ENCODE measurements around the gene FAM193A.
"Not testable (repeated sequence)": the region's sequence is repeated elsewhere in the genome, so short reads cannot be mapped to it uniquely, and the experiment has no call there.

Gene FAM193A

DNA sequence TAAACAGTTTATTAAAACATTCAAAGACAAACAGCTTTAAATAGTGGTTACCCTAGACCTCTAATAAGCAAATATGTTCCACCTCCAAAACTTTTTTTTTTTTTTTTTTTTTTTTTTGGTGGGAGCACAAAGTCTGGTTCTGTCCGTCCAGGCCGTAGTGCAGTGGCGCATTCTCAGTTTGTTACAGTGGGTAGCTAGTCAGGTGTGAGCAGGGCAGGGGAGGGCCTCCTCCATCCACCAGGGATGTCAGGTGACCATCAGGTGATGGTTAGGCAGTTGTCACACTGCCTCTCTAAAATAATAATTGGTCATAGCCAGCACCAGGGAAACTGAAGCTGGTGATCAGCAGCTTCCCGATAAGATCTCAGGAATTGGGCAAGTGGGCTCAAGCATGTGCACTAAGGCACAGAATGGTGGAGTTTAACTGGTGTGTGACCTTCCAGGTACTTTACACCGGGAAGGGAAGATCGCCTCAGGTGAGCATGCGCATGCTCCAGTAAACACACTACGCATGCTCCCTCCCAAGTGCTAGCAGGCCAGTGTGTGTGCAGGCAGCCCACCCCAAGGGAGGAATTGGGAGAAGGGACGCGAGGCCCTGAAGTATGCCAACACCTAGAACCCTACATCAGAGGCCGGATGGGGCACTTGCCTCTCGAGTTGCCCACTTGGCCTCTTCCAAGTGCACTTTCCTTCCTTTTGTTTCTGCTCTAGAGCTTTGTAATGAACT is 192.5 kb downstream of the FAM193A start:
- no peak for DNase-seq (ENCODE audit: low spot score)

DNA sequence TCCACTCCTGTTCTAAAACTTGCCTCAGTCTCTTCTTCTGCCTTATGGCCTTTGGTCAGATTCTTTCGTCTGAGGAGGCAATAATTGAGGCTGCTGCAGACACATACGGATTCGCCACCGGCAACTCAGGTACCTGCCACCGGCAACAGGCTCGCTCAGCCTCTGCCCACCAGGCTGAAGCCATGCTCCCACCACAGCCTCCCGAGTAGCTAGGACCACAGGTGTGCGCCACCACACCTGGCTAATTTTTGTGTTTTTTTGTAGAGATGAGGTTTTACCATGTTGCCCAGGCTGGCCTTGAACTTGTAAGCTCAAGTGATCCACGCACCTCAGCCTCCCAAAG is 193.1 kb downstream of the FAM193A start:
- no peak for DNase-seq (ENCODE audit: low spot score)

DNA sequence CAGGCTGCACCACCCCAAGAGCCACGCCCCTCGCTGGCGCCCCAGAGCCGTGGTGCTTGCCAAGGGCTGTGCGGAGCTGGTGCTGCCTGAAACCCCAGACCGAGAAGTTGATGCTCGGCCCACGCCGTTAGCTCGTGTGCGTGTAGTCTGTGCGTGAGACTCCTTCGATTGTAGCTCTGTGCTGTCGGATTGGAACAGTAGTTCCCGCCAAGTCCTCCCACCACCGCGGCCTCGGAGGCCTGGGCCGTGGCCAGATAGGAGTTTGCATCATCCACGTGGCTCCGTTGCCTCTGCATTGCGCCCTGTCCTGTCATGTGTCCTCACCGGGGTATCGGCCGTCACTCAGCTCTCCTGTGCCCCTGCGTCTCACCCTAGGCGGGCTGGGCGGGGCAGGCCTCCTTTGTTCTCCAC is 195.5 kb downstream of the FAM193A start:
- DNase-seq (ENCODE audit: low spot score): no peak

- DNase-seq (ENCODE audit: low spot score): no peak
Measured at GRCh38 chr4:2732526-2732925, 196.1 kb downstream of the FAM193A start.

- no peak for DNase-seq (ENCODE audit: low spot score)
Measured at GRCh38 chr4:2733001-2733843, 196.8 kb downstream of the FAM193A start.

DNA sequence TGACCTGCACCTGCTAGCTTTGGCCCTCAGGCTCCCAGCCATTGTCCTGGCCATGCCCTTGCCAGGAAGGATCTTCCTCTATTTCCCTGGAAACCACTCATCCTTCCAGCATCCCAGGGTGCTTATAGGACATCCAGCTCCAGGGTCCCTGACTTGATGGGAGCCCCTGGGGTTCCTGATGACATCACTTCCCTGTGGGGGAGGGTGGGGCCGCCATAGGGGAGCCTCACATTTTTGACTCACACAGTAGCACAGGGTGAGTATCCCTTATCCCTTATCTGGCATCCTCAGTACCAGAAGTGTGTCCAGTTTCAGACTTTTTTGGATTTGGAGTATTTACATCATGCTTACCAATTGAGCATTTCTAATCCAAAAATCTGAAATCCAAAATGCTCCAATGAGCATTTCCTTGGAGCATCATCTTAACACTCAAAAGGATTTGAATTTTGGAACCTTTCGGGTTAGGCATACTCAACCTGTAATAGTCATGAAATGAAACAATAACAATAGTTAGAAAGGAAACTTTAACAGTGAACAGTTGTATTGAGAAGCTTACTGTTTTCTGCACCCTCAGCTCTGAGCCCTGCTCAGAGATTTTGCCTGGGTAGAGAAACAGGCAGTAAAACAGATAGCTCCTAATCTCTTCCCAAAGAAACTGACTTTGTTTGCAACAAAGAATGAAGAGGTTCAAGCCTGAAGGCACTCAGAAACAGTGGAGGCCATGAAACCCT is 197.6 kb downstream of the FAM193A start:
- no peak for DNase-seq (ENCODE audit: low spot score)

- DNase-seq (ENCODE audit: low spot score): no peak
Measured at GRCh38 chr4:2734612-2735011, 198.2 kb downstream of the FAM193A start.

GRCh38 chr4:2735869-2736268 is 199.4 kb downstream of the FAM193A start:
- DNase-seq (ENCODE audit: low spot score): no peak

GRCh38 chr4:2738296-2738695 is 201.8 kb downstream of the FAM193A start:
- not testable (repeated sequence) for DNase-seq (ENCODE audit: low spot score)

- no peak for DNase-seq (ENCODE audit: low spot score)
Measured at GRCh38 chr4:2741626-2742025, 205.2 kb downstream of the FAM193A start.

DNA sequence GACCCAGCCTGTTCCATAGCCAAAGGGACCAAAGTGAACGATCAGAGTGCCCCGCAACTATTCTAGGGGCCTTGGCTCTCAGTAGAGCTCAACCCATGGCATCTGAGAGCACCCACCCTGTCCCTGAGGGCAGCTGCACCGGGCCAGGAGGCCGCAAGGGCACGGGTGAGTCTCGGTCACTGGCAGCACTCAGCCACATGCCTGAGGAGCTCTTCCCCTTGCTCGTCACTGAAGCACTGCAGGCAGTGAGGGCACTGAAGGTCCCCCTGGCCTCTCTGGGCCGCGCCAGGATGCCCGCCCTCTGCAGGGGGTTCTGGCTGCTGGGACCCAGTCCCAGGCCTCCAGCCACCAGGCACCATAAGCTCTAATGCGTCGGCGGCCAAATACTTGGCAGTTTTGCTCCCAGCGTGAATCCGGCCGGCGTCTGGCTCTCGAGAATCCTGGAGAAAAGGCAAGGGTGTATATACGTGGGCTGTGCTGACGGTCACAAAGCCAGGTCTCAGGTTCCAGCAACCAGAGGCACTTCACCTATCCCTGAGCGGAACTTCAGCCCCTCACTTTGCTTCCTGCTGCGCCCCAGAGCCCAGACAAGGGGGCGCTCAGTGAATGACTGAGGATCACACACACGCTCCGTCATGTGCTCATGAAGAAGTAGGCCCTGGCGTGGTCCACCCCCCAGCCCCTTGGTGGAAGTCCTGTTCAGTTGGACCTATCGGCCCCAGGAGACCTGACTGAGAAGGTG is 205.8 kb downstream of the FAM193A start:
- no peak for DNase-seq (ENCODE audit: low spot score)

DNA sequence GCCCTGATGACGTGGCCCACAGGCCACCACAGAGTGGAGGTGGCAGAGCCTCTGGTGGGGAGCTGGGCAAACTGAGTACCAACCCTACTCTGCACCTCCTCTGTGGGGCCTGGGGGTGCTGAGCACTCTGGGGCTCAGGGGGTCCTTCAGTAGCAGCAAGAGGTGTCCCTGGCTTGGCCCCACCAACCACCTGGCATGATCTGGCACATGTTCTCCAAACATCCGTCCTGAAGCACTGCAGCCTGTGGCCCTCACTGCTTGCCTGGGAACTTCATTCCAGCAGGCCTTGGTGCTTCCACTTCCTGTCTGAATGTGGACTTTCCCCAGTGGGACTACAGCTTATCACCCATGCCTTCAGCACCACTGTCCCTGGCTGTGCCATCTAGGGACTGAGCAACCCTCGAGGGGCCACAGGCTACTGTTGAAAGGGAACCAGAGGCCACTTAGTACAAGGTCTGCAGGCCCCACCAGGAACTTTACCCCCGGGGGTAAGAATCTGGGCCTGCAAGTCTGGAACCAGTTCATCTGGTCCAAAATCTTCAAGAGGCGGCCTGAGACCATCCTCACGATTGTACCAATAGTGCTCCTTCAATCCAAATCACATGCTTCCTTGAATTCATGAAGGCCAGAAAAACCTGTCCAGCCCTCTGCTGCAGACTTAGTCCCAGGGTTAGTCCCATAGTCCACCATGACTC is 206.5 kb downstream of the FAM193A start:
- no peak for DNase-seq (ENCODE audit: low spot score)

DNA sequence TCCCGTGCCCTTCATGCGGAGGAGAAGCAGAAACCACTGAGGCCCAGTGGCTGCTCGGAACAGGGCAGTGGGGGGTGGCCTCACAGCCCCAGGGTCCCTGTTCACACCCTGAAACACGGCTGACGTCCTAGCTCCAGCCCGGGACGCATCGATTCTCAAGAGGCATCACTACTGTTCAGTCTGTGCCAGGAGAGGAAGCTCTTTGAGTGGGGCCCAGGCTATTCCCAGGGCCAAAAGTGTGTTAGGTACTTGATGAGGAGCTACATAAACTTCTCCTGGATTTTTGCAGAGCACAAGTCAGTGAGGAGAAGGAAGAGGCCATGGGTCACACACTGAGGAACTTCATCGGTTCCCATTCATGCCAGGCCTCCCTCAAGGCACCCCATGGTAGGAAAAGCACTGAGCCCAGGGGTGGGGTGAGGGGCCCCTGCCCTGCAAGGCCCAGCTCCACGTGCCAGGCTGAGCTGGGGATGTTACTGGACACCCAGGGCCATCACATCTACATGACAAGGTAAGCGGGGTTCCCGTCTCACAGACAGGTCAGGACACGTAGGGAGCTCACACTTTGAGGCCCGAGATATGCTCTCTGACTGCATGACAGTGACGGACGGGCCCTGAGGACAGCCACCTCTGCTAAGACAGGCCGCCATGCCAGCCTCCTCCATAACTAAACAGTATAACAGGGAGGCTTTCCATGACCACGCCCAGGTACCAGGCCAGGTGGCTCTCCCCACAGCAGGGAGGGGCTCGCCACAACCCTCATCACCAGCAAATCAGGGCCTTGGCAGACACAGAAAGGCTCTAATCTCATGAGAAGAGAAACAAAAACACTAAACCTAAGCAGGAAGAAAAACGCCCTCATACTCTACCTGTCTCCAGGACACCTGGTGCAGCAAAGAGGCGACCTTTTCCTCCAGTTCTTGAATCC is 207.3 kb downstream of the FAM193A start:
- no peak for DNase-seq (ENCODE audit: low spot score)

- DNase-seq (ENCODE audit: low spot score): no peak
Measured at GRCh38 chr4:2744576-2745270, 208.3 kb downstream of the FAM193A start.

DNA sequence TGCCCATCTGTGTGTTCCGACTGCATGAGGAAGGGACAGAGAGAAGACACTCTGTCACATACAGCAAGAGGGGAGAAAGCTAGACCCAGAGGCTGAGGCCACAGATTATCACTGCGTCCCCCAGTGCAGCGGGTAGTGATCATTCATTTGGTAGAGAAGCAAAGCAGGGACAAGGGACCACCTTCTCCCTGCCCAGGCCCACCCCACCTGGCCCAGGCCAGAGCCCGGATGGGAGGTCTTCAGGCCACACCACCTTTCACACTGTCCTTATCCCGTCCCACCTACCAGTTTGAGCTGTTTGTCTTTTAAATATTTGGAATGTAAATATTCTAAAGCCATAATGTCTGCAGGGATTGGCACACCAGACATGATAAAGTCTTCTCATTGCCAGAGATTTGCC is 209.1 kb downstream of the FAM193A start:
- no peak for DNase-seq (ENCODE audit: low spot score)

- DNase-seq (ENCODE audit: low spot score): peak; percentile 94
Measured at GRCh38 chr4:2745981-2746806, 209.7 kb downstream of the FAM193A start.

- DNase-seq (ENCODE audit: low spot score): no peak
Measured at GRCh38 chr4:2746891-2747695, 210.6 kb downstream of the FAM193A start.

Data from CD4-positive, alpha-beta T cell treated with Interleukin-2 at 100 ng/mL for 4 hours (primary cell).